Smooth muscle cell (in vitro differentiated cells): ENCODE data around the gene PRDM16. TPM values are rescaled to one million over a fixed set of nuclear protein-coding genes. Genes with fewer than 3 reads are reported as not detected.

ENCODE experiments used
- DNase-seq: peaks from one replicate; lab custom pipeline; 2025; ENCODE audit not compliant: unreplicated experiment; lab: John Stamatoyannopoulos, UW
- H2AFZ ChIP-seq: fragments of 200-600 bp; sonication (generic); 2 replicates; pipeline ENCODE4 v1.6.0; 2016; ENCODE audit warnings: antibody characterized with exemption, low read depth, mild to moderate bottlenecking
- H3F3A ChIP-seq: fragments of 200-600 bp; sonication (generic); 2 replicates; pipeline ENCODE4 v1.6.0; 2017; ENCODE audit warnings: antibody characterized with exemption, low read depth
- H3K27ac ChIP-seq: fragments of 200-600 bp; sonication (generic); 2 replicates; pipeline ENCODE4 v1.5.1; 2016; ENCODE audit warnings: low read depth, mild to moderate bottlenecking
- H3K27me3 ChIP-seq: fragments of 200-600 bp; sonication (generic); 2 replicates; pipeline ENCODE4 v1.6.1; 2016; ENCODE audit warnings: low read depth, mild to moderate bottlenecking
- H3K36me3 ChIP-seq: fragments of 200-600 bp; sonication (generic); 2 replicates; pipeline ENCODE4 v1.5.1; 2016; ENCODE audit warnings: low read depth
- H3K4me1 ChIP-seq: fragments of 200-600 bp; sonication (generic); 2 replicates; pipeline ENCODE4 v1.5.1; 2016; ENCODE audit warnings: low read depth
- H3K4me2 ChIP-seq: fragments of 200-600 bp; sonication (generic); 2 replicates; pipeline ENCODE4 v1.6.0; 2016; ENCODE audit warnings: mild to moderate bottlenecking
- H3K4me3 ChIP-seq: fragments of 200-600 bp; sonication (generic); 2 replicates; pipeline ENCODE4 v1.5.1; 2016; ENCODE audit warnings: mild to moderate bottlenecking
- H3K79me2 ChIP-seq: fragments of 200-600 bp; sonication (generic); 2 replicates; pipeline ENCODE4 v1.6.0; 2016; ENCODE audit warnings: low read depth, mild to moderate bottlenecking
- H3K9ac ChIP-seq: fragments of 200-600 bp; sonication (generic); 2 replicates; pipeline ENCODE4 v1.6.0; 2016; ENCODE audit warnings: low read depth
- H3K9me3 ChIP-seq: fragments of 200-600 bp; sonication (generic); replicated peaks from 2 replicates; pipeline ENCODE4 v1.5.1; 2016; ENCODE audit warnings: low read depth
- H4K20me1 ChIP-seq: fragments of 200-600 bp; sonication (generic); 2 replicates; pipeline ENCODE4 v1.6.0; 2016; ENCODE audit warnings: low read depth
- WGBS: methylation state at CpG from one replicate; pipeline ENCODE4 v1.1.7; 2016; ENCODE audit warnings: low lambda C conversion rate; 5-methylcytosine and 5-hydroxymethylcytosine counted together
- polyA plus RNA-seq: library from polyadenylated mRNA; unstranded; fragments of >200 nt; fragmentation: Nextera tagmentation; extraction: Ambion mirVana; gene quantifications from 2 replicates; pipeline ENCODE4 v1.2.1, GENCODE V29; 2016
- total RNA-seq: library from RNA; depleted of rRNA; stranded (reverse); fragments of >200 nt; gene quantifications from 2 replicates; pipeline ENCODE4 v1.2.3, GENCODE V29; 2014
- TF ChIP-seq, protein P1 (sequence below): fragments of 200-600 bp; sonication (generic); IDR thresholded peaks from 2 replicates; pipeline ENCODE4 v1.5.1; 2017; ENCODE audit warnings: borderline replicate concordance, mild to moderate bottlenecking, antibody characterized with exemption; ENCODE audit not compliant: insufficient read depth, poor library complexity, severe bottlenecking

Gene PRDM16
- total and polyA plus RNA-seq, 2 experiments from 2014 or later = 0.72 to 1.3 TPM

DNA sequence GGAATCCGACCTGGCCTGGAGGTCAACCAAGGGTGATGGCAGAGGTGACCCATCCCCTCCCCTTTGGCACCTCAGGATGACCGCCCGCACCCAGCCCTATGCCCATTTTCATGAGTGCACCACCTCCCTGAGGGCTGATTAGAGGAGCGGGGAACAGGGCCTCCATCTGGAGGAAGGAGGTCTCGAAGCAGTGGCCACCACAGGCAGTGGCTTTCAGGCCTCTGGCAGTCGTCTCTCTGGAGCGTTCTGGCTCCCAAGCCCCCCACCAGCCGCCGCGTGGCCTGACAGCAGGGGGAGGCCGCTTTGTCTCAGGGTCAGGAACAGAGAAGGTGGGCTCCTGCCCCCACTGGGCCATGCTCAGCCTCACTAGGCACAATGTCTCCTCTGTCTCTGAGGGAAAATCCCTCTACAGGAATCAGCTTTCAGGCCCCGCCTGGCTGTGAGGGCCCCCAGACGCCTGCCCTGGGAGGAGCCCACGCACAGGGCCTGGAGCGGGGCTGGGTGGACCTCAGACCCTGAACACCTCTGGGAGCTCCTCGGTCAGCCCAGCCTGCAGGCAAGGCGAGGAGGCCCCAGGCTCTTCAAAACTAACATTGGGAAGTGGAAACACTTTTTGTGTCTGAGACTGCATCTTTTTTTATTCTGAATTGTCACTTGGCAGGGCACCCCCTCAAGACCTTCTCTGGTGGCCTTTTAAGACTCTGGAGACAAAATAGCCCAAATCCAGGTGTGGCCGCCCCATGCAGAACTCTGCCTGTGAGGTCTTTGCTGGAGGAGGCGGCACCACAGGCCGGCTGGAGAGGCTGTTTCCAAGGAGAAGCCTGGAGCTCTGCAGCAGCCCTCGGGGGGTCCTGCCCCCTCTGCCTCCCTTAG lies 257.7 kb downstream of the PRDM16 start:
- no peak overlapping the region for H3K27ac ChIP-seq
- H4K20me1 ChIP-seq = no peaks in the 10 kb centered on the region
- H3K9me3 ChIP-seq = no peaks in the 10 kb centered on the region
- TF ChIP-seq, protein P1, sequence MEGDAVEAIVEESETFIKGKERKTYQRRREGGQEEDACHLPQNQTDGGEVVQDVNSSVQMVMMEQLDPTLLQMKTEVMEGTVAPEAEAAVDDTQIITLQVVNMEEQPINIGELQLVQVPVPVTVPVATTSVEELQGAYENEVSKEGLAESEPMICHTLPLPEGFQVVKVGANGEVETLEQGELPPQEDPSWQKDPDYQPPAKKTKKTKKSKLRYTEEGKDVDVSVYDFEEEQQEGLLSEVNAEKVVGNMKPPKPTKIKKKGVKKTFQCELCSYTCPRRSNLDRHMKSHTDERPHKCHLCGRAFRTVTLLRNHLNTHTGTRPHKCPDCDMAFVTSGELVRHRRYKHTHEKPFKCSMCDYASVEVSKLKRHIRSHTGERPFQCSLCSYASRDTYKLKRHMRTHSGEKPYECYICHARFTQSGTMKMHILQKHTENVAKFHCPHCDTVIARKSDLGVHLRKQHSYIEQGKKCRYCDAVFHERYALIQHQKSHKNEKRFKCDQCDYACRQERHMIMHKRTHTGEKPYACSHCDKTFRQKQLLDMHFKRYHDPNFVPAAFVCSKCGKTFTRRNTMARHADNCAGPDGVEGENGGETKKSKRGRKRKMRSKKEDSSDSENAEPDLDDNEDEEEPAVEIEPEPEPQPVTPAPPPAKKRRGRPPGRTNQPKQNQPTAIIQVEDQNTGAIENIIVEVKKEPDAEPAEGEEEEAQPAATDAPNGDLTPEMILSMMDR = no peak
- H3K79me2 ChIP-seq = no peaks in the 10 kb centered on the region
- H3K4me2 ChIP-seq = no peak overlapping the region
- WGBS = 79% methylated on average over 21 of the region's 21 CpGs
- peaks cover 24% of the 10 kb centered on the region for H3K4me1 ChIP-seq
- H3F3A ChIP-seq = no peaks in the 10 kb centered on the region
- no peak overlapping the region for H3K9ac ChIP-seq
- H3K4me3 ChIP-seq = no peak overlapping the region
- H2AFZ ChIP-seq = no peak overlapping the region
- H3K36me3 ChIP-seq = no peaks in the 10 kb centered on the region
- DNase-seq = no peak
- H3K27me3 ChIP-seq = no peaks in the 10 kb centered on the region

DNA sequence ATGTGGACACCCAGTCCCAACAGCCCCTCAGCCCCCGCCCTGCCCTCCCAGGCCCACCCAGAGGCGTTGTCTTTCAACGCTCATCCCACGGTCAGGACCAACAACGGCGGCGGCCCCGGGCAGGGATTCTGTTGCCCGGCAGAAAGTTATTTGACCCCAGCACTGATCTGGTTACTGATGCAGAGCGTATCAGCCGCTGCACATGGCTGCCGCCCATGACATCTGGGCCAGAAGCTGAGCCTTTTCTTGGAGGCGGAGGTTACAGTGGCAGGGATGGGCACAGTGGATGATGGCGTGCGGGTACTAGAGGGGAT lies 258.3 kb downstream of the PRDM16 start:
- WGBS = 91% methylated on average over 15 of the region's 15 CpGs
- Histone ChIP-seq H3K4me2 (no peak overlapping the region), H3K4me1 (peaks cover 24% of the 10 kb centered on the region), H3K9ac (no peak overlapping the region), H4K20me1 (no peaks in the 10 kb centered on the region), H3K36me3 (no peaks in the 10 kb centered on the region), H3K4me3 (no peak overlapping the region), H3K9me3 (no peaks in the 10 kb centered on the region), H3K79me2 (no peaks in the 10 kb centered on the region), H3K27me3 (no peaks in the 10 kb centered on the region), H3K27ac (no peak overlapping the region), H2AFZ (no peak overlapping the region), H3F3A (no peaks in the 10 kb centered on the region)
- DNase-seq = no peak
- TF ChIP-seq, protein P1 = no peak

- no peak overlapping the region for H3K4me2 ChIP-seq
- DNase-seq = no peak
- H4K20me1 ChIP-seq = no peaks in the 10 kb centered on the region
- no peaks in the 10 kb centered on the region for H3K36me3 ChIP-seq
- TF ChIP-seq, protein P1 = no peak
- peaks cover 18% of the 10 kb centered on the region for H3K4me1 ChIP-seq
- no peak overlapping the region for H3K4me3 ChIP-seq
- no peaks in the 10 kb centered on the region for H3K79me2 ChIP-seq
- H3F3A ChIP-seq = no peaks in the 10 kb centered on the region
- WGBS = 66% methylated on average over 14 of the region's 15 CpGs
- H3K27me3 ChIP-seq = no peaks in the 10 kb centered on the region
- no peak overlapping the region for H3K9ac ChIP-seq
- no peak overlapping the region for H3K27ac ChIP-seq
- no peak overlapping the region for H2AFZ ChIP-seq
- no peaks in the 10 kb centered on the region for H3K9me3 ChIP-seq
Observed at GRCh38 chr1:3327936-3328590, 259.1 kb downstream of the PRDM16 start.
